Right renal cortex interstitium (tissue), 3 donors: ENCODE measurements around the gene PCK2. TPM values are rescaled to one million over a fixed set of nuclear protein-coding genes. Genes with fewer than 3 reads are reported as not detected.
"Not testable (repeated sequence)": the region's sequence is repeated elsewhere in the genome, so short reads cannot be mapped to it uniquely, and the experiment has no call there.

ENCODE experiments used
- DNase-seq, 3 donors: peaks; one replicate each; pipeline ENCODE4 v3.0.0-alpha.2; 2013; ENCODE audit warnings: low read depth in 3 of 3, low spot score in 2 of 3
- polyA plus RNA-seq, 3 donors: library from polyadenylated mRNA; unstranded; fragments of 120-200 nt; gene quantifications; one replicate each; pipeline ENCODE4 v1.2.1, GENCODE V29; 2013; ENCODE audit not compliant: insufficient read length in 3 of 3

PCK2 gene
- polyA plus RNA-seq, 3 donors = 25.5 to 32.6 (median 27.3) TPM

GRCh38 chr14:24093207-24093900 is 757 bp upstream of the PCK2 start:
- DNase-seq = no peak

GRCh38 chr14:24094841-24095270 is 745 bp downstream of the PCK2 start:
- no peak for DNase-seq

- DNase-seq = no peak
Measured at GRCh38 chr14:24095271-24096068, 1.4 kb downstream of the PCK2 start.

- no peak for DNase-seq
Measured at GRCh38 chr14:24096545-24097181, 2.6 kb downstream of the PCK2 start.

GRCh38 chr14:24098229-24098926 is 4.3 kb downstream of the PCK2 start:
- DNase-seq = no peak

- no peak for DNase-seq
Measured at GRCh38 chr14:24098927-24099813, 5.1 kb downstream of the PCK2 start.

- DNase-seq = no peak
Measured at GRCh38 chr14:24100197-24100981, 6.3 kb downstream of the PCK2 start.

GRCh38 chr14:24100982-24101494 is 6.9 kb downstream of the PCK2 start:
- DNase-seq = no peak

- no peak for DNase-seq
Measured at GRCh38 chr14:24102357-24103048, 8.4 kb downstream of the PCK2 start.

- no peak for DNase-seq
Measured at GRCh38 chr14:24103451-24103850, 9.3 kb downstream of the PCK2 start.

GRCh38 chr14:24105609-24106239 is 11.6 kb downstream of the PCK2 start:
- DNase-seq = not testable (repeated sequence)

GRCh38 chr14:24106672-24107271 is 12.7 kb downstream of the PCK2 start:
- no peak for DNase-seq

GRCh38 chr14:24108336-24108874 is 14.3 kb downstream of the PCK2 start:
- no peak for DNase-seq

GRCh38 chr14:24110060-24110459 is 15.9 kb downstream of the PCK2 start:
- DNase-seq = no peak

- no peak for DNase-seq
Measured at GRCh38 chr14:24110523-24110922, 16.4 kb downstream of the PCK2 start.

GRCh38 chr14:24113379-24113800 is 19.3 kb downstream of the PCK2 start:
- DNase-seq = no peak
